Endothelial cell of umbilical vein (primary cell): ENCODE measurements around the gene AEBP1. TPM values are rescaled to one million over a fixed set of nuclear protein-coding genes. Genes with fewer than 3 reads are reported as not detected.

ENCODE experiments used
- BruUV-seq: library from RNA; stranded (reverse); fragments of 400-500 nt; replicated peaks from 2 replicates; lab custom pipeline; 2021; lab: Mats Ljungman, UMichigan
- CTCF ChIA-PET: fragments of 300-600, 350-600 bp; sonication (Branson Sonifier 250); formaldehyde crosslinking; loops from one replicate; lab custom pipeline; 2021; ENCODE audit warnings: antibody characterized with exemption, inconsistent platforms; lab: Charles Lee
- POLR2A ChIA-PET: fragments of 300-600, 350-600 bp; sonication (Branson Sonifier 250); formaldehyde crosslinking; loops from one replicate; lab custom pipeline; 2021; ENCODE audit warnings: antibody characterized with exemption, inconsistent platforms; lab: Charles Lee
- DNase-seq: peaks from one replicate; pipeline ENCODE4 v3.0.0-alpha.2; 2011; ENCODE audit warnings: low read depth, low spot score
- FAIRE-seq: peaks from 2 replicates; lab custom pipeline; 2011; peaks lifted over from hg19 to GRCh38; lab: Jason Lieb, UNC
- H2AFZ ChIP-seq: 2 replicates; pipeline ENCODE4 v1.6.0; 2012; ENCODE audit warnings: low read depth, low read length, control low read depth, inconsistent platforms
- H3K27ac ChIP-seq: 2 replicates; pipeline ENCODE4 v1.5.1; 2011; ENCODE audit warnings: low read depth, mild to moderate bottlenecking, control low read depth, low read length, moderate library complexity; ENCODE audit not compliant: insufficient read depth
- H3K27me3 ChIP-seq, 2 experiments: 2 replicates each; pipeline versions ENCODE4 v1.6.0 to v1.6.1; 2011; ENCODE audit warnings: low read length in 2 of 2, mixed read lengths in 1 of 2; ENCODE audit not compliant: control insufficient read depth in 2 of 2, insufficient read depth in 2 of 2
- H3K36me3 ChIP-seq, 2 experiments: 2 replicates in 1 of 2; 3 replicates in 1 of 2; pipeline ENCODE4 v1.5.1; 2011; ENCODE audit warnings: low read length in 2 of 2, mild to moderate bottlenecking in 1 of 2, moderate library complexity in 1 of 2; ENCODE audit not compliant: control insufficient read depth in 2 of 2, insufficient read depth in 2 of 2; ENCODE audit errors: extremely low read depth in 1 of 2
- H3K4me1 ChIP-seq: 3 replicates; pipeline ENCODE4 v1.5.1; 2011; ENCODE audit warnings: mild to moderate bottlenecking, low read length; ENCODE audit not compliant: control insufficient read depth, insufficient read depth; ENCODE audit errors: extremely low read depth
- H3K4me2 ChIP-seq: 2 replicates; pipeline ENCODE4 v1.6.1; 2011; ENCODE audit warnings: low read length, control low read depth, mixed read lengths; ENCODE audit not compliant: insufficient read depth
- H3K4me3 ChIP-seq, 3 experiments: fragments of 200-600 bp in 1 of 3; sonication (generic), shearing (Covaris generic) in 1 of 3; replicated peaks in 1 of 3; 2 replicates each; pipeline ENCODE4 v1.5.1; 2011 to 2016; ENCODE audit warnings: control low read depth in 3 of 3, low read length in 3 of 3, mild to moderate bottlenecking in 2 of 3, inconsistent platforms in 1 of 3, low read depth in 1 of 3, moderate library complexity in 1 of 3; ENCODE audit not compliant: insufficient read depth in 1 of 3
- H3K79me2 ChIP-seq: 2 replicates; pipeline ENCODE4 v1.6.0; 2012; ENCODE audit warnings: low read length, inconsistent platforms; ENCODE audit not compliant: control insufficient read depth, insufficient read depth
- H3K9ac ChIP-seq: replicated peaks from 2 replicates; pipeline ENCODE3; 2011; ENCODE audit warnings: low read length, control low read depth; ENCODE audit not compliant: insufficient read depth; ENCODE audit errors: extremely low read depth
- H3K9me1 ChIP-seq: replicated peaks from 3 replicates; pipeline ENCODE4 v1.6.0; 2011; ENCODE audit warnings: mild to moderate bottlenecking, low read length; ENCODE audit not compliant: control insufficient read depth, insufficient read depth; ENCODE audit errors: extremely low read depth
- H3K9me3 ChIP-seq: replicated peaks from 2 replicates; pipeline ENCODE4 v1.5.1; 2012; ENCODE audit warnings: low read length, inconsistent platforms; ENCODE audit not compliant: control insufficient read depth, insufficient read depth
- H4K20me1 ChIP-seq: replicated peaks from 2 replicates; pipeline ENCODE3; 2011; ENCODE audit warnings: mild to moderate bottlenecking, low read length; ENCODE audit not compliant: control insufficient read depth, insufficient read depth; ENCODE audit errors: extremely low read depth
- CTCF ChIP-seq, 2 donors: IDR thresholded peaks; 1 replicate in 1 of 2; 2 replicates in 1 of 2; pipeline ENCODE4 v1.5.1; 2011; ENCODE audit warnings: low read length in 2 of 2, mild to moderate bottlenecking in 2 of 2, moderate library complexity in 2 of 2, control low read depth in 1 of 2, inconsistent platforms in 1 of 2, low read depth in 1 of 2; ENCODE audit not compliant: insufficient read depth in 1 of 2; ENCODE audit errors: extremely low read depth in 1 of 2
- EZH2 ChIP-seq: IDR thresholded peaks from 2 replicates; pipeline ENCODE4 v1.6.1; 2012; ENCODE audit warnings: borderline replicate concordance, low read depth, mild to moderate bottlenecking, moderate library complexity, low read length, inconsistent platforms; ENCODE audit not compliant: severe bottlenecking
- FOS ChIP-seq: IDR thresholded peaks from 2 replicates; pipeline ENCODE4 v1.6.1; 2011; ENCODE audit warnings: mild to moderate bottlenecking, low read length, moderate library complexity, borderline replicate concordance; ENCODE audit not compliant: insufficient read depth
- GATA2 ChIP-seq: IDR thresholded peaks from 2 replicates; pipeline ENCODE4 v1.7.0; 2011; ENCODE audit warnings: low read depth, mild to moderate bottlenecking, moderate library complexity, mixed read lengths, low read length; ENCODE audit not compliant: insufficient read length, insufficient read depth
- JUN ChIP-seq: IDR thresholded peaks from 2 replicates; pipeline ENCODE4 v1.6.1; 2011; ENCODE audit warnings: borderline replicate concordance, low read depth; ENCODE audit not compliant: insufficient read length, insufficient read depth
- MAX ChIP-seq: IDR thresholded peaks from 2 replicates; pipeline ENCODE4 v1.6.1; 2011; ENCODE audit not compliant: insufficient read depth, insufficient read length
- MYC ChIP-seq: IDR thresholded peaks from one replicate; pipeline ENCODE4 v1.6.1; 2011; ENCODE audit warnings: mild to moderate bottlenecking, low read depth, low read length
- POLR2A ChIP-seq: IDR thresholded peaks from 2 replicates; pipeline ENCODE4 v1.6.1; 2012; ENCODE audit warnings: low read depth, mild to moderate bottlenecking, control low read depth, low read length
- POLR2AphosphoS5 ChIP-seq: IDR thresholded peaks from 2 replicates; pipeline ENCODE4 v1.6.1; 2012; ENCODE audit warnings: low read depth, mild to moderate bottlenecking, control low read depth, low read length, moderate library complexity; ENCODE audit not compliant: insufficient read depth
- dilution Hi-C: fragments of 300-500 bp; cut with MboI; formaldehyde crosslinking; loops from one replicate; pipeline ENCODE4 v1.15.0; 2019; ENCODE audit warnings: low sequenced_read_pairs; ENCODE audit not compliant: extremely low pct_ligation_motif_present
- intact Hi-C: fragments of 100-400 bp; cut with micrococcal nuclease; formaldehyde crosslinking; loops from one replicate; pipeline ENCODE4 v1.10.0; 2022
- polyA plus RNA-seq, 4 experiments: library from polyadenylated mRNA; depleted of rRNA in 3 of 4; stranded (reverse) in 3 of 4; unstranded in 1 of 4; fragments of >200 nt; gene quantifications; 2 replicates each; pipeline versions ENCODE4 v1.2.1 to v1.2.3, GENCODE V29; 2011 to 2012; ENCODE audit warnings: missing spikeins in 1 of 4
- total RNA-seq: library from RNA; stranded (reverse); gene quantifications from 2 replicates; pipeline ENCODE4 v1.2.3, GENCODE V29; 2021

AEBP1 gene
- total and polyA plus RNA-seq, 2 donors (not counting 3 experiments of a cell fraction or from before 2014, with no cell fraction given), result 20.6 to 48.0 TPM

- no peak overlapping the region for H2AFZ ChIP-seq
- H3K27me3 ChIP-seq, result no peaks in the 10 kb centered on the region
- TF ChIP-seq GATA2 (no peak), JUN (no peak), CTCF (IDR thresholded peaks at IDR 0.05; ENCODE audit: extremely low read depth in 1 of 2, insufficient read depth in 1 of 2, low read depth in 1 of 2, low read length in 2 of 2) (no peak), FOS (no peak), MAX (no peak), POLR2A (no peak), EZH2 (no peak), MYC (no peak), POLR2AphosphoS5 (no peak)
- H3K4me3 ChIP-seq, result no peak overlapping the region
- H3K4me1 ChIP-seq, result peaks cover 27% of the 10 kb centered on the region
- dilution Hi-C loops, result no loop called here
- BruUV-seq, result no TSS peak
- intact Hi-C loops, result loop anchor here (1.0 to 5.0 kb wide), 6 partner anchors 51 to 420 kb away; partner anchors contain the start of genes NUDCD3 and POLD2
- no peaks in the 10 kb centered on the region for H3K79me2 ChIP-seq
- FAIRE-seq (no peak), DNase-seq (no peak)
- CTCF ChIA-PET, result interaction anchor here (0.7 to 2.6 kb wide), 19 partner anchors 8 to 493 kb away, joined by 3 to 60 read pairs (median 7); partner anchors contain the start of genes AEBP1, POLD2 and YKT6
- H3K9ac ChIP-seq, result no peak overlapping the region
- H3K27ac ChIP-seq, result no peak overlapping the region
- no peak overlapping the region for H3K4me2 ChIP-seq
- H3K9me1 ChIP-seq, result no peaks in the 10 kb centered on the region
- no peaks in the 10 kb centered on the region for H3K9me3 ChIP-seq
- peaks cover 0 to 8% of the 10 kb centered on the region in 2 experiments for H3K36me3 ChIP-seq
- no peaks in the 10 kb centered on the region for H4K20me1 ChIP-seq
- POLR2A ChIA-PET, result no interaction called here
Measured at GRCh38 chr7:44071726-44072363, 32.3 kb upstream of the AEBP1 start.
